ENCODE data around the gene CXXC5.

DNA sequence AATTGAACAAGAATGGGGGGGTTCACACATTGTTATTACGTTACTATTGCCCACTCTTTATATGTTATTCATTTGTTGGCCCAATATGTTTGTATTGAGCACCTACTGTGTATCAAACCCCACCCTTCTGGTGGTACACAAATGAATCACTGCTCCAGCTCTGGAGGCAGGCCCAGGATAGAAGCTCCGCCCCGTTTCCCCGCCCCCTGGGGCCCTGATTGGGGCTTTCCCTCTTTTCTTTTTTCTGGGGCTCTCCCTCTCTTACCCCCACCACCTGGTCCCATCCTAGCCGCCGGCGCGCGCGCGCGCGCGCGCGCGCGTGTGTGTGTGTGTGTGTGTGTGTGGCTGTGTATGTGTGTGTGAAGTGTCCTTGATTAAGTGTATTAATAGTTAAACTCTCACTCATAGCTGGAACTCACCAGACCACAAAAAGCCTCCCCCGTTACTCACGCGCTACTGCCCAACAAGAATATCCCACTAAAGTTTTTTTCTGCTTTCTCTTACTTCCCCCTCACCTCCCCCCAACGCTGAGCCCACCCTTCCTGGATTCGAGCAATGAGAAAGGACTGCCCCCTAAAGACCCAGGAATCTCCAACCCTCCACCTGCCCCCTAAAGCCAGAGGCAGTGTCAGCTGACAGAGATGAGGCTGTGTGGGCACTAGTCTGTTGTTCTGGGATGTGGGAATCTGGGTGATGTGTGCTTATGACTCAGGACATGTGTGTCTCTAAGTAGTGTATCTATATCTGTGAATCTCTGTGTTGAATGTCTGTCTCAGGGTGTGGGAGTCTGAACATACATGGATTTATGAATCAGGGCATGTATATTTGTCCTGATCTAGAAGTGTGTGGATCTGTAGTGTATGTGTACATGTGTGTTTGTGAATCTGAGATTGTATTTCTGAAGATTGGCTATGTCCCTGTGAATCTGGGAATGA is 4.0 kb downstream of the CXXC5 start:
- TF ChIP-seq, protein P1, sequence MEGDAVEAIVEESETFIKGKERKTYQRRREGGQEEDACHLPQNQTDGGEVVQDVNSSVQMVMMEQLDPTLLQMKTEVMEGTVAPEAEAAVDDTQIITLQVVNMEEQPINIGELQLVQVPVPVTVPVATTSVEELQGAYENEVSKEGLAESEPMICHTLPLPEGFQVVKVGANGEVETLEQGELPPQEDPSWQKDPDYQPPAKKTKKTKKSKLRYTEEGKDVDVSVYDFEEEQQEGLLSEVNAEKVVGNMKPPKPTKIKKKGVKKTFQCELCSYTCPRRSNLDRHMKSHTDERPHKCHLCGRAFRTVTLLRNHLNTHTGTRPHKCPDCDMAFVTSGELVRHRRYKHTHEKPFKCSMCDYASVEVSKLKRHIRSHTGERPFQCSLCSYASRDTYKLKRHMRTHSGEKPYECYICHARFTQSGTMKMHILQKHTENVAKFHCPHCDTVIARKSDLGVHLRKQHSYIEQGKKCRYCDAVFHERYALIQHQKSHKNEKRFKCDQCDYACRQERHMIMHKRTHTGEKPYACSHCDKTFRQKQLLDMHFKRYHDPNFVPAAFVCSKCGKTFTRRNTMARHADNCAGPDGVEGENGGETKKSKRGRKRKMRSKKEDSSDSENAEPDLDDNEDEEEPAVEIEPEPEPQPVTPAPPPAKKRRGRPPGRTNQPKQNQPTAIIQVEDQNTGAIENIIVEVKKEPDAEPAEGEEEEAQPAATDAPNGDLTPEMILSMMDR (IDR thresholded peaks at IDR 0.05; ENCODE audit: poor library complexity), result no peak
- TF ChIP-seq EZH2phosphoT487 (IDR thresholded peaks at IDR 0.05; ENCODE audit: low read depth, severe bottlenecking, unreplicated experiment), result no peak
